GM12872 (cell line): ENCODE measurements around the gene DNAH6.

ENCODE experiments used
- CTCF ChIP-seq: IDR thresholded peaks from 3 replicates; pipeline ENCODE4 v1.5.1; 2011; ENCODE audit warnings: low read depth, mild to moderate bottlenecking, low read length, moderate library complexity; ENCODE audit not compliant: insufficient read depth

The DNAH6 gene

DNA sequence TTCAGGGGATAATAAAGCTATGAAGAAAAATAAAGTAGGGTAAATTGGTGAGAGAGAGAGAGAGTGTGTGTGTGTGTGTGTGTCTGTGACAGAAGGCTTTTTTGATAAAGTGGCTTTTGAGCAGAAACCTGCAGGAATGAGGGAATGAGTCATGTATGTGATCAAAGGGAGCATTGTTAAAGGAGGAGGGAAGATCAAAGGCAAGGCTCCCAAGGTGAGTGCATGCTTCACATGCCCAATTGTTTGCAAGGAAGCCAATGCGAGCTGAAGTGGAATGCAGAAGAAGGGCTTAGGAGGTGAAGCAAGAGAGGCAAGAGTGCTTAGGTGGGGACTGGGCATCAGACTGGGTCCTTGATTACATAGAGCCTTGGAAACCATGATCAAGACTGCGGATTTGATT is 96.8 kb downstream of the DNAH6 start:
- TF ChIP-seq CTCF = no peak

DNA sequence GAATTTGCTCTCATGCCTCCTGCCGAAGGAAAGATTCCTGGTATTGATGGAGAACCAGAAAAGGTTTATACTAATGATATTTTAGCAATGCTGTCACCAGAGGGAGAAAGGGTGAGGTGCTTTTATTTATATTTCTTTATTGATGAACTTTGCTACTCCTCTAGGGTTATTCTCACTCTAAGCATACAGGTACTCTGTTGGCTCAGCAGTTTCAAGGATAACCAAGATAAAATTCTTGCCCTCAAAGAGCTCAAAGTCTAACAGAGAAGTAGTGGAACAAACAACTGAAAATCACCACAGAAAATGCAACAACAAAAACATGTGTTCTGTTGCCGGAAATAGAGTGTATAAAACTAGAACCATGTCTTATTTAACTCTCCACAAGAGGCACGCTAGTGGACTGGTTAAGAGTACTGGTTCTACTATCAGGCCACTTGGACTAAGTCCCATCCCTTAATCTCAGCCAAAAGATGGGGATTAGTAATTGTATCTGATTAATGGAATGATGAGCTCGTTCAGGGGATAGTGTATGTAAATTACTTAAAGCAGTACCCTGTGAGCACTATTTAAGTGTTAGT is 103.6 kb downstream of the DNAH6 start:
- TF ChIP-seq CTCF = no peak

DNA sequence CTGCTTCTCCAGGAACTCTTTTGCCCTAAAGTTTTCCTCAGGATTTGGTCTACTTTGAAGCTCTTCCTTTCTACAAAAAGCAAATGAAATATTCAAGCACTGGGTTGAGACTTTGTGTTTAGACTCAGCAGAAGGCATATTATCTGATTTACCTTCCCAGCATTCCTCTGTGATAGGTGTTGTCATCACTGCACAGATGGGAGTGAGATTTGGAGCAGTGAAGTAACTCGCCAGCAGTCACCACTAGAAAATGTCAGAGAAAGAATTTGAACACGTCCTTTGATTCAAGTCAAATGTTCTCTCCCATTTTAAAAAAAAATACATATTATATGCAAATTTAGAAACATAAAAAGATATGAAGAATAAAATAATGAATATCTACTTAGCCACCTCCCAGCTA is 112.2 kb downstream of the DNAH6 start:
- TF ChIP-seq CTCF = no peak

DNA sequence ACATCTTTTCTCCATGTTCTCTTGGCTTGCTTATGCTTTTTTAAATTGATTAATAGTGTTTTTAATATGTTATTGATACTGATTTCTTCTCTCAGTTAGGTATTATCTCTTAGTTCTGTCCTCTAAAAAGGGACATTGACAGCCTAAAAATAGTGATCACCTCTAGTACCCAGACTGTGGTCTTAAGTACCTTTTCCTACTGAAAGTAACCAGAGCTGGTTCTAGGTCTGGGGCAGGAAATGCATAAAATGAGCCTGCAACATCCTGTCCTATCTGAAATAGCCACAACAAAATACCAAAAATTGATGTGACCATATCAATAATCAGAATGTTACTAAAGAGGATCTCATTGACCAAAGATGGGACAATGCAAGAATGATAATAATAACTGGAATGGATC is 113.3 kb downstream of the DNAH6 start:
- TF ChIP-seq CTCF = no peak

- TF ChIP-seq CTCF = peak; percentile 47; the same call in 2 of the 3 replicates
Observed at GRCh38 chr2:84631047-84631446, 114.7 kb downstream of the DNAH6 start.

DNA sequence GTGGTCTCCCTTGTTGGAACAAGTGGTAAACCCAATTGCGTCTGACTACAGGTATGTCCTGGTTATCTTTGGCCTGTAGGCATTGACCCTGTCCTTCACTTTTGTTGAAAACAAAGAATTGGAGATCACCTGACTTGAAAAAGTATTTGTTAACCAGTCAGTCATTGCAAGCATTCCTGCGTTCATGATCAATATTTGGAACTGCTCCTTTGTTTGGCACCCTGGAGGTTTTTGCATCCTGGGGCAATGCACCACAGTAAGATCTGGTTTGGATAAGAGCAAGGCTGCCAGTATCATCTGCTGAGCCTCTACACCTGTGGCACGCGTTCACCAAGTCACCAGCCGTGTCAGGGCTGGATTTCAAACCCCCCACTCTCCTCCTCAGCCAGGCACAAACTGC is 115.7 kb downstream of the DNAH6 start:
- TF ChIP-seq CTCF = no peak

- TF ChIP-seq CTCF = no peak
Observed at GRCh38 chr2:84636080-84636971, 120.0 kb downstream of the DNAH6 start.
